Stimulated activated CD4-positive, alpha-beta T cell treated with anti-CD3 and anti-CD28 coated beads, TNF-alpha, amount 100 ng/mL, for 24 hours (primary cell): ENCODE measurements around the gene MYL9.

ENCODE experiments used
- DNase-seq, 3 experiments: peaks; one replicate each; pipeline ENCODE4 v3.0.0-alpha.2; 2020; ENCODE audit warnings: low read depth in 3 of 3

MYL9 gene

DNA sequence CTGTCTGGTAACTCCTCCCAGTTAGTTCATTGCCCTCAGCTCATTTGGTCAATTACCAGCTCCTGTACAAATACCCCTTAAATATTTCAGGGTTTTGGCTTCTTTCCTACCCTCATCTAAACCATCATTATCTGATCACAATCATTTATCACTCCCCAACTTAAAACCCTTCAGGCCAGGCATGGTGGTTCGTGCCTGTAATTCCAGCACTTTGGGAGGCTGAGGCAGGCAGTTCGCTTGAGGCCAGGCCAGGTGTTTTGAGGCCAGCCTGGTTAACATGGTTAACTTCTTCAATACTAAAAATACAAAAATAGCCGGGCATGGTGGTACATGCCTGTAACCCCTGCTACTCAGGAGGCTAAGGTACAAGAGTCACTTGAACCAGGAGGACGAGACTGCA lies 41.5 kb downstream of the MYL9 start:
- no peak for DNase-seq

DNA sequence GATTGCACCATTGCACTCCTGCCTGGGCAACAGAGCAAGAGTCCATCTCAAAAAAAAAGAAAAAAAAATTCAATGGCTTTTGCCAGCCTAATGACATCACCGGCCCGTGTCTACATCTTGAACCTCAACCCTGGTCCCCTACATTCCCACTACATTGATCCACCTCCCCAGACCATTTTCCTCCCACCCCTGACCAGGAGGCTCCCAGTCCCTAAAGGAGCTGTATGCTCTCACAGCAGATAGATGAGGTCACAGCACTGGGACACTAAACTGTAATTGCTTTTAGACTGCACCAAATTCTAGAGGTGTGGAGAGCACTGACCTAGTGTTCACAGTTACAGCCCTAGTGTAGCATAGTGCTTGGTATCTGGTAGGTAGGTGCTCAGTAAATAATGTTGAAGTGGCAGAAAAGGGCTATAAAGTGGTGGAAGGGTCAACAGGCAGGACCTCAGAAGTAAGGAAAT lies 42.7 kb downstream of the MYL9 start:
- no peak for DNase-seq

DNA sequence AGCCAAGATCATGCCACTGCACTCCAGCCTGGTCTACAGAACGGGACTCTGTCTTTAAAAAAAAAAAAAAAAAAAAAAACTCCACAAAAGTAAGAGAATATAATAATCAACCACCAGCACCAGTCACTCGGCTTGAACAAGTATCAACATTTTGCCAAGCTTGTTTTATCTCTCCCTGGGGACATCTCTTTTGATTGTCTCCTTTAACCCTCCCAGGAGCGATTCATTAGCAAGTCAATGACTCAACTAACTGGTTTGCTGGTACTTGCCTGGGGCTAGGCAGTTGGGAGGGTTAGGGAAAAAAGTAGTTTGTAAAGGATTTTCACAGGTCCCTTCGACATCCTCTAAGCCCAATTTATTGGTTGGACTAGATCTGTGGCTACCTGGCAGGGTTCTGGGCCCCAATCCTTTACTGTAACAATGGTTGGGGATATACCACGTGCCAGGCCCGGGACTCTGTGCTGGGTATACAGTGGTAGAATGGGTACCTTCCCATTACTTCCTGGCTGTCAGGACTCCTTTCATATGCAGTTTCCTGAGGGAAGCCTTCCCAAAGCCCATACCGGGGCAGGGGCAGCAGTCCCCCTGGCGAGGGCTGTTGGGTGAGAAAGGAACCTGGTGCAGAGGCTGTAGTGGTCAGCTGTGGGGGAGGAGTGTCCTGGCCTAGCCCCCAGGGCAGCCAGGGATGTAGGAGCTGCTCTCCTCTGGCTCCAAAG lies 44.2 kb downstream of the MYL9 start:
- DNase-seq, result no peak

DNA sequence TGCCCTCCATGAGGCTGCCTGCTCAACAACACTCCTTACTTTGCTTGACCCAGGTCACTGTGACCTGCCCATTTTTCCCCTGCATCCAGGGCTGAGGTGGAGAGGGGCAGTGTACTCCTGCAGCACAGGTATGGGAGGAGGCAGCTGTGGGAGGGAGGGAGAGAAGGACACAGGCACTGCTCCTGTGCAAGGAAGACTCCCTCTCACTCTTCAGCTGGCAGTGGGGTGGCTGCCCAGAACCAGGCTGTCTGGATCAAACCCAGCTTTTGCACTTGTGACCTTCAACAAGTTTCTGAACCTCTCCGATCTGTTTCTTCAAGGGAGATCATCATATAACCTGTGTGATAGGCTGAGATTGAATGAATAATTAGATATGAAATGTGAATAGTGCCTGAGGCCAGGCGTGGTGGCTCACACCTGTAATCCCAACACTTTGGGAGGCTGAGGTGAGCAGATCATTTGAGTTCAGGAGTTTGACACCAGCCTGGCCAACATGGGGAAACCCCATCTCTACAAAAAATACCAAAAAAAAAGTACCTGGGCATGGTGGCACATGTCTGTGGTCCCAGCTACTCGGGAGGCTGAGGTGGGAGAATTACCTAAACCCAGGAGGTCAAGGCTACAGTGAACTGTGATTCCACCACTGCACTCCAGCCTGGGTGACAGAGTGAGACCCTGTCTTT lies 46.2 kb downstream of the MYL9 start:
- no peak for DNase-seq

- no peak for DNase-seq
Measured at GRCh38 chr20:36591281-36591680, 50.0 kb downstream of the MYL9 start.

GRCh38 chr20:36591854-36592641 lies 50.7 kb downstream of the MYL9 start:
- peak in 1 of 3 experiments; percentile 44 for DNase-seq

DNA sequence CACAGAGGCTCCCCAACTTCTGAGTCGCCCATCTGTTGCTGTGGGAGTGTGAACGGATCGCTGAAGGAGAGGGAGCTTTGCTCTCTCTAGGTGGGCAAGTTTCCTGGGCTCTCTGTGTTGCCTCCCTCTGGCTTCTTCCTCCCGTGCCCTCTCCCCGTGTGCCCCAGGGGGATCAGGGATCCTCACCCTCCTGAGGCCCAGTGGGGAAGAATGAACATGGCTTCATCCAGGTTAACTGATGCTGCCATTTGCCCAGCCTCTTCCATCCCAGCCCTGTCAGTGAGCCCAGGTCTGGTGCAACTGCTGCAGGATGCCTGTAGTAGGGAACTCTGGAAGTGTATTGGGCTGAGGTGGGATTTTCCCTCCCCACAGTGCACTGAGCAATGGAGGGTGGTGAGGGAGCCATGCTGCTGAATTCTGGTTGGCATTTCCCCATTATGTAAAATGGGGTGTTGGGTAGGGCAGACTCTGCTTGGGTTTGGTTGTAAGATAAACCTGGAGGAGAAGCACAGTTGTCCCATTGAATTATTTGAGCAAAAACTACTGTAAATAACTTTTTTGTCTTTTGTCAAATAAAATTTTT lies 52.1 kb downstream of the MYL9 start:
- no peak for DNase-seq

GRCh38 chr20:36599912-36600345 lies 58.6 kb downstream of the MYL9 start:
- no peak for DNase-seq
